H9 (cell line): Measurements from ENCODE around the gene TTC14. TPM values are rescaled to one million over a fixed set of nuclear protein-coding genes. Genes with fewer than 3 reads are reported as not detected.

ENCODE experiments used
- DNase-seq: peaks from one replicate; pipeline ENCODE4 v3.0.0-alpha.2; 2017
- H2AFZ ChIP-seq: one replicate; pipeline ENCODE4 v1.6.1; 2013; ENCODE audit warnings: mild to moderate bottlenecking, low read length, control low read depth, moderate library complexity
- H2AK5ac ChIP-seq: 2 replicates; pipeline ENCODE4 v1.6.1; 2013; ENCODE audit warnings: low read length, control low read depth, mixed read lengths; ENCODE audit not compliant: insufficient read length
- H2BK120ac ChIP-seq: one replicate; pipeline ENCODE4 v1.6.1; 2013; ENCODE audit warnings: low read depth, mild to moderate bottlenecking, low read length, control low read depth, inconsistent platforms; ENCODE audit not compliant: poor library complexity, severe bottlenecking
- H2BK12ac ChIP-seq: 2 replicates; pipeline ENCODE4 v1.6.1; 2013; ENCODE audit warnings: low read length, control low read depth, mixed read lengths, low read depth; ENCODE audit not compliant: insufficient read length
- H2BK15ac ChIP-seq: 2 replicates; pipeline ENCODE4 v1.6.1; 2013; ENCODE audit warnings: low read depth, low read length, control low read depth
- H2BK20ac ChIP-seq: one replicate; pipeline ENCODE4 v1.6.1; 2013; ENCODE audit warnings: low read depth, mild to moderate bottlenecking, low read length, control low read depth, inconsistent platforms; ENCODE audit not compliant: poor library complexity, severe bottlenecking
- H2BK5ac ChIP-seq: 2 replicates; pipeline ENCODE4 v1.6.1; 2013; ENCODE audit warnings: low read length, control low read depth, mixed read lengths; ENCODE audit not compliant: insufficient read length
- H3K14ac ChIP-seq: 2 replicates; pipeline ENCODE4 v1.6.1; 2013; ENCODE audit warnings: low read length, control low read depth; ENCODE audit not compliant: insufficient read depth
- H3K18ac ChIP-seq: 2 replicates; pipeline ENCODE4 v1.6.1; 2013; ENCODE audit warnings: low read depth, mild to moderate bottlenecking, mixed read lengths, low read length, control low read depth; ENCODE audit not compliant: insufficient read length
- H3K23ac ChIP-seq: 2 replicates; pipeline ENCODE4 v1.6.1; 2013; ENCODE audit warnings: low read length, control low read depth, mixed read lengths, low read depth; ENCODE audit not compliant: insufficient read length
- H3K23me2 ChIP-seq: 2 replicates; pipeline ENCODE4 v1.6.1; 2013; ENCODE audit warnings: low read depth, mild to moderate bottlenecking, mixed read lengths, low read length, control low read depth; ENCODE audit not compliant: insufficient read length, poor library complexity, severe bottlenecking
- H3K27ac ChIP-seq: 2 replicates; pipeline ENCODE4 v1.5.1; 2013; ENCODE audit warnings: low read length, control low read depth, mixed read lengths, low read depth; ENCODE audit not compliant: insufficient read length
- H3K27me3 ChIP-seq: 2 replicates; pipeline ENCODE4 v1.6.1; 2013; ENCODE audit warnings: low read length, control low read depth, inconsistent platforms; ENCODE audit not compliant: insufficient read depth
- H3K4ac ChIP-seq: 2 replicates; pipeline ENCODE4 v1.6.1; 2013; ENCODE audit warnings: low read depth, mild to moderate bottlenecking, control low read depth, inconsistent platforms, low read length, moderate library complexity
- H3K4me1 ChIP-seq: 2 replicates; pipeline ENCODE4 v1.6.1; 2013; ENCODE audit warnings: low read length, control low read depth, inconsistent platforms; ENCODE audit not compliant: insufficient read depth
- H3K4me2 ChIP-seq: 2 replicates; pipeline ENCODE4 v1.6.1; 2013; ENCODE audit warnings: low read length, control low read depth, mixed read lengths; ENCODE audit not compliant: insufficient read length, insufficient read depth
- H3K56ac ChIP-seq: 2 replicates; pipeline ENCODE4 v1.6.1; 2013; ENCODE audit warnings: low read depth, mild to moderate bottlenecking, mixed read lengths, low read length, control low read depth; ENCODE audit not compliant: insufficient read length
- H3K79me1 ChIP-seq: 2 replicates; pipeline ENCODE4 v1.6.1; 2013; ENCODE audit warnings: low read depth, mild to moderate bottlenecking, moderate library complexity, low read length, control low read depth, inconsistent platforms; ENCODE audit not compliant: insufficient read depth, poor library complexity, severe bottlenecking
- H3K79me2 ChIP-seq: 2 replicates; pipeline ENCODE4 v1.6.1; 2013; ENCODE audit warnings: low read length, control low read depth, inconsistent platforms; ENCODE audit not compliant: insufficient read depth
- H3K9ac ChIP-seq: 2 replicates; pipeline ENCODE4 v1.6.1; 2013; ENCODE audit warnings: low read length, control low read depth, mixed read lengths; ENCODE audit not compliant: insufficient read length; ENCODE audit errors: extremely low read depth
- H3K9me3 ChIP-seq: one replicate; pipeline ENCODE4 v1.6.1; 2013; ENCODE audit warnings: low read depth, low read length, inconsistent platforms; ENCODE audit not compliant: control insufficient read depth
- H3T11ph ChIP-seq: one replicate; pipeline ENCODE4 v1.6.1; 2013; ENCODE audit warnings: mild to moderate bottlenecking, low read length, control low read depth, inconsistent platforms
- H4K20me1 ChIP-seq: one replicate; pipeline ENCODE4 v1.6.1; 2013; ENCODE audit not compliant: control insufficient read depth, insufficient read length, insufficient read depth
- H4K5ac ChIP-seq: 2 replicates; pipeline ENCODE4 v1.6.1; 2013; ENCODE audit warnings: low read depth, mild to moderate bottlenecking, mixed read lengths, low read length, control low read depth; ENCODE audit not compliant: insufficient read length
- H4K8ac ChIP-seq: replicated peaks from 2 replicates; pipeline ENCODE4 v1.6.1; 2013; ENCODE audit warnings: low read length, control low read depth, mixed read lengths, low read depth; ENCODE audit not compliant: insufficient read length
- H4K91ac ChIP-seq: 2 replicates; pipeline ENCODE4 v1.6.1; 2013; ENCODE audit warnings: low read depth, mild to moderate bottlenecking, moderate library complexity, mixed read lengths, low read length, control low read depth; ENCODE audit not compliant: insufficient read length
- H3K27ac Mint-ChIP-seq, 3 experiments: 2 replicates in 2 of 3; 3 replicates in 1 of 3; pipeline ENCODE4 v1.8.0; 2020 to 2021; ENCODE audit warnings: mixed read lengths in 3 of 3, mild to moderate bottlenecking in 1 of 3, moderate library complexity in 1 of 3
- H3K27me3 Mint-ChIP-seq: 2 replicates; pipeline ENCODE4 v1.8.0; 2021; ENCODE audit warnings: low read depth, mild to moderate bottlenecking, moderate library complexity, mixed read lengths
- H3K36me3 Mint-ChIP-seq, 3 experiments: 2 replicates in 2 of 3; 3 replicates in 1 of 3; pipeline ENCODE4 v1.8.0; 2020 to 2021; ENCODE audit warnings: low read depth in 3 of 3, mixed read lengths in 3 of 3; ENCODE audit not compliant: insufficient read depth in 1 of 3
- H3K4me1 Mint-ChIP-seq, 2 experiments: 2 replicates each; pipeline ENCODE4 v1.8.0; 2020; ENCODE audit warnings: mixed read lengths in 2 of 2
- H3K4me3 Mint-ChIP-seq, 2 experiments: 2 replicates in 1 of 2; 3 replicates in 1 of 2; pipeline ENCODE4 v1.8.0; 2020 to 2021; ENCODE audit warnings: mild to moderate bottlenecking in 2 of 2, mixed read lengths in 2 of 2, moderate library complexity in 1 of 2
- H3K9me3 Mint-ChIP-seq, 2 experiments: 2 replicates in 1 of 2; 3 replicates in 1 of 2; pipeline ENCODE4 v1.8.0; 2020; ENCODE audit warnings: mild to moderate bottlenecking in 2 of 2, mixed read lengths in 2 of 2, moderate library complexity in 1 of 2
- CTCF ChIP-seq: fragments of 200-600 bp; sonication (generic); conservative IDR thresholded peaks from 3 replicates; pipeline ENCODE4 v1.8.0; 2021; ENCODE audit warnings: antibody characterized with exemption, mild to moderate bottlenecking
- WGBS: extraction: QIAGEN DNeasy Blood & Tissue Kit; methylation state at CpG from one replicate; pipeline ENCODE4 v1.1.7; 2013; ENCODE audit warnings: missing lambda C conversion rate, low lambda C conversion rate, mixed read lengths; ENCODE audit not compliant: insufficient read length; ENCODE audit errors: extremely low coverage; 5-methylcytosine and 5-hydroxymethylcytosine counted together
- total RNA-seq: library from RNA; stranded (reverse); gene quantifications from 2 replicates; pipeline ENCODE4 v1.2.1, GENCODE V29; 2021

The TTC14 gene
- total RNA-seq, 1 experiment from 2014 or later = 28.4 TPM

GRCh38 chr3:180624714-180625113 lies 22.8 kb downstream of the TTC14 start:
- H3K4me3 Mint-ChIP-seq = peak overlapping the region in 1 of 2 experiments; percentile 24; a peak in 1 of 5 replicates
- Histone ChIP-seq H2BK5ac (no peak overlapping the region), H3K23ac (no peak overlapping the region), H3K79me2 (no peaks in the 10 kb centered on the region), H3K9ac (no peak overlapping the region), H3K23me2 (no peaks in the 10 kb centered on the region), H3K18ac (no peak overlapping the region), H2AFZ (no peak overlapping the region), H4K91ac (no peak overlapping the region), H3K4me2 (no peak overlapping the region), H3T11ph (no peak overlapping the region), H4K5ac (no peak overlapping the region), H2BK12ac (no peak overlapping the region), H3K4me1 (no peaks in the 10 kb centered on the region), H3K27me3 (no peaks in the 10 kb centered on the region), H3K56ac (no peak overlapping the region), H4K20me1 (no peaks in the 10 kb centered on the region), H3K9me3 (no peaks in the 10 kb centered on the region), H2BK120ac (no peak overlapping the region), H3K27ac (no peak overlapping the region), H2AK5ac (no peak overlapping the region), H4K8ac (no peak overlapping the region), H2BK20ac (no peak overlapping the region), H3K14ac (no peak overlapping the region), H3K4ac (no peak overlapping the region), H2BK15ac (no peak overlapping the region), H3K79me1 (no peaks in the 10 kb centered on the region)
- peaks cover 23 to 25% of the 10 kb centered on the region in 2 experiments for H3K4me1 Mint-ChIP-seq
- peaks cover 6 to 10% of the 10 kb centered on the region in 2 experiments; a peak in 3 of 5 replicates for H3K9me3 Mint-ChIP-seq
- no peak for DNase-seq
- no peaks in the 10 kb centered on the region for H3K27me3 Mint-ChIP-seq
- TF ChIP-seq CTCF = no peak
- H3K27ac Mint-ChIP-seq = peak overlapping the region in 2 of 3 experiments; percentile 21 to 34; a peak in 3 of 7 replicates
- WGBS = no CpG with 5 or more reads among the region's 2 CpGs
- peaks cover 14 to 26% (median 15%) of the 10 kb centered on the region in 3 experiments; a peak in 6 of 7 replicates for H3K36me3 Mint-ChIP-seq
